Neural progenitor cell (in vitro differentiated cells): ENCODE results near the gene DNAAF2. TPM values are rescaled to one million over a fixed set of nuclear protein-coding genes. Genes with fewer than 3 reads are reported as not detected.

Source experiments
- DNase-seq: peaks from one replicate; pipeline ENCODE4 v3.0.0-alpha.2; 2016; ENCODE audit warnings: low spot score
- H2AFZ ChIP-seq: fragments of 200-600 bp; sonication (generic); replicated peaks from 2 replicates; pipeline ENCODE4 v1.6.1; 2016; ENCODE audit warnings: antibody characterized with exemption
- H3F3A ChIP-seq: fragments of 200-600 bp; sonication (generic); 2 replicates; pipeline ENCODE4 v1.6.1; 2016; ENCODE audit warnings: antibody characterized with exemption, low read depth
- H3K27ac ChIP-seq: fragments of 200-600 bp; sonication (generic); 2 replicates; pipeline ENCODE4 v1.5.1; 2016; ENCODE audit warnings: mild to moderate bottlenecking
- H3K27me3 ChIP-seq: fragments of 200-600 bp; sonication (generic); 2 replicates; pipeline ENCODE4 v1.6.1; 2016; ENCODE audit warnings: mild to moderate bottlenecking, moderate library complexity
- H3K36me3 ChIP-seq: fragments of 200-600 bp; sonication (generic); 2 replicates; pipeline ENCODE4 v1.5.1; 2016
- H3K4me1 ChIP-seq: fragments of 200-600 bp; sonication (generic); 2 replicates; pipeline ENCODE4 v1.6.1; 2016; ENCODE audit warnings: mixed run types
- H3K4me2 ChIP-seq: fragments of 200-600 bp; sonication (generic); 2 replicates; pipeline ENCODE4 v1.6.1; 2016
- H3K4me3 ChIP-seq: fragments of 200-600 bp; sonication (generic); 2 replicates; pipeline ENCODE4 v1.5.1; 2016
- H3K79me2 ChIP-seq: fragments of 200-600 bp; sonication (generic); 2 replicates; pipeline ENCODE4 v1.6.1; 2016; ENCODE audit warnings: low read depth
- H3K9ac ChIP-seq: fragments of 200-600 bp; sonication (generic); 2 replicates; pipeline ENCODE4 v1.6.1; 2016
- H3K9me3 ChIP-seq: fragments of 200-600 bp; sonication (generic); 2 replicates; pipeline ENCODE4 v1.5.1; 2016; ENCODE audit warnings: low read depth
- H4K20me1 ChIP-seq: fragments of 200-600 bp; sonication (generic); 2 replicates; pipeline ENCODE4 v1.6.1; 2016; ENCODE audit warnings: low read depth
- H3K27ac Mint-ChIP-seq: 3 replicates; pipeline ENCODE4 v1.8.0; 2021; ENCODE audit warnings: mixed read lengths
- H3K27me3 Mint-ChIP-seq: 2 replicates; pipeline ENCODE4 v1.8.0; 2022; ENCODE audit warnings: low read depth, mild to moderate bottlenecking, inconsistent platforms, moderate library complexity, mixed read lengths; ENCODE audit not compliant: insufficient read depth
- H3K36me3 Mint-ChIP-seq: 3 replicates; pipeline ENCODE4 v1.8.0; 2021; ENCODE audit warnings: mixed read lengths
- H3K4me1 Mint-ChIP-seq: 3 replicates; pipeline ENCODE4 v1.8.0; 2021; ENCODE audit warnings: mixed read lengths
- H3K4me3 Mint-ChIP-seq: 3 replicates; pipeline ENCODE4 v1.8.0; 2021; ENCODE audit warnings: mild to moderate bottlenecking, moderate library complexity, mixed read lengths
- H3K9me3 Mint-ChIP-seq: 3 replicates; pipeline ENCODE4 v1.8.0; 2020; ENCODE audit warnings: mixed read lengths
- CTCF ChIP-seq: fragments of 200-600 bp; sonication (generic); IDR thresholded peaks from 2 replicates; pipeline ENCODE4 v1.5.1; 2017; ENCODE audit warnings: antibody characterized with exemption, mild to moderate bottlenecking
- EZH2 ChIP-seq: fragments of 200-600 bp; sonication (generic); IDR thresholded peaks from 2 replicates; pipeline ENCODE4 v1.6.1; 2017; ENCODE audit warnings: antibody characterized with exemption, mild to moderate bottlenecking, moderate library complexity
- EZH2phosphoT487 ChIP-seq: fragments of 200-600 bp; sonication (generic); IDR thresholded peaks from 2 replicates; pipeline ENCODE4 v1.6.1; 2017; ENCODE audit warnings: antibody characterized with exemption
- small RNA-seq: library from RNA; depleted of rRNA; stranded (forward); fragments of <200 nt; gene quantifications from one replicate; pipeline ENCODE3, GENCODE V24; 2015
- total RNA-seq: library from RNA; depleted of rRNA; stranded (reverse); fragments of >200 nt; gene quantifications from 2 replicates; pipeline ENCODE4 v1.2.3, GENCODE V29; 2015; ENCODE audit warnings: low replicate concordance

DNAAF2 gene
- total RNA-seq, 1 donor from 2014 or later: 35.1 TPM

GRCh38 chr14:49579841-49580240 is 55.2 kb downstream of the DNAAF2 start:
- H3F3A ChIP-seq: peaks cover 28% of the 10 kb centered on the region
- DNase-seq: no peak
- peaks cover 68% of the 10 kb centered on the region for H4K20me1 ChIP-seq
- peaks cover 15% of the 10 kb centered on the region for H3K36me3 ChIP-seq
- H3K4me1 ChIP-seq: peaks cover 6% of the 10 kb centered on the region
- no peaks in the 10 kb centered on the region for H3K27me3 ChIP-seq
- peaks cover 64% of the 10 kb centered on the region for H3K79me2 ChIP-seq
- TF ChIP-seq EZH2phosphoT487 (no peak), CTCF (no peak), EZH2 (no peak)
- H3K4me3 Mint-ChIP-seq: no peak overlapping the region
- no peak overlapping the region for H2AFZ ChIP-seq
- H3K4me1 Mint-ChIP-seq: peaks cover 17% of the 10 kb centered on the region
- no peaks in the 10 kb centered on the region for H3K9me3 ChIP-seq
- H3K4me3 ChIP-seq: no peak overlapping the region
- no peaks in the 10 kb centered on the region for H3K9me3 Mint-ChIP-seq
- no peak overlapping the region for H3K9ac ChIP-seq
- H3K27ac ChIP-seq: no peak overlapping the region
- H3K36me3 Mint-ChIP-seq: peaks cover 46% of the 10 kb centered on the region
- no peaks in the 10 kb centered on the region for H3K27me3 Mint-ChIP-seq
- H3K27ac Mint-ChIP-seq: no peak overlapping the region
- H3K4me2 ChIP-seq: no peak overlapping the region

- Mint-ChIP-seq H3K27me3 (no peaks in the 10 kb centered on the region), H3K27ac (no peak overlapping the region), H3K4me1 (peaks cover 3% of the 10 kb centered on the region), H3K36me3 (peaks cover 48% of the 10 kb centered on the region), H3K9me3 (no peaks in the 10 kb centered on the region), H3K4me3 (no peak overlapping the region)
- Histone ChIP-seq H3K79me2 (peaks cover 47% of the 10 kb centered on the region), H3K9me3 (no peaks in the 10 kb centered on the region), H4K20me1 (peaks cover 51% of the 10 kb centered on the region), H3F3A (peaks cover 16% of the 10 kb centered on the region), H3K4me1 (no peaks in the 10 kb centered on the region), H3K27ac (no peak overlapping the region), H3K4me3 (no peak overlapping the region), H3K9ac (no peak overlapping the region), H2AFZ (no peak overlapping the region), H3K4me2 (no peak overlapping the region), H3K36me3 (peaks cover 8% of the 10 kb centered on the region), H3K27me3 (no peaks in the 10 kb centered on the region)
- TF ChIP-seq EZH2: no peak
- TF ChIP-seq CTCF: no peak
- no peak for TF ChIP-seq EZH2phosphoT487
- DNase-seq: no peak
Observed at GRCh38 chr14:49578141-49578540, 56.9 kb downstream of the DNAAF2 start.

Small RNA genes within 50 kb of the gene (small RNA-seq; reads per million reads assigned to genes)
- gene AL139099.3: not detected
- gene AL139099.4: not detected
- gene RF00019: not detected
- not detected for gene RNU6ATAC30P

Other genes with a start within 250 kb of the DNAAF2 start
- gene RPS29, start 48.9 kb downstream of the DNAAF2 start, total RNA-seq: 5,636 and 6,941 TPM in 2 replicates
- gene LRR1, start 36.3 kb downstream of the DNAAF2 start, total RNA-seq: 25.1 and 35.2 TPM in 2 replicates
- 130 and 170 TPM in 2 replicates for gene RPL36AL, start 14.6 kb downstream of the DNAAF2 start, total RNA-seq
- 30.3 and 31.7 TPM in 2 replicates for gene MGAT2, start 14.4 kb downstream of the DNAAF2 start, total RNA-seq
- 55.2 and 66.9 TPM in 2 replicates for gene POLE2, start 53.0 kb upstream of the DNAAF2 start, total RNA-seq
- 0.99 and 1.4 TPM in 2 replicates for gene KLHDC1, start 57.9 kb upstream of the DNAAF2 start, total RNA-seq
- 68.2 and 73.9 TPM in 2 replicates for gene KLHDC2, start 132.9 kb upstream of the DNAAF2 start, total RNA-seq
- gene NEMF, start 217.5 kb upstream of the DNAAF2 start, total RNA-seq: 60.5 and 83.0 TPM in 2 replicates